ENCODE measurements around the gene CXCL14.

GRCh38 chr5:135593141-135593540 is 14.3 kb upstream of the CXCL14 start:
- TF ChIP-seq, protein P1, sequence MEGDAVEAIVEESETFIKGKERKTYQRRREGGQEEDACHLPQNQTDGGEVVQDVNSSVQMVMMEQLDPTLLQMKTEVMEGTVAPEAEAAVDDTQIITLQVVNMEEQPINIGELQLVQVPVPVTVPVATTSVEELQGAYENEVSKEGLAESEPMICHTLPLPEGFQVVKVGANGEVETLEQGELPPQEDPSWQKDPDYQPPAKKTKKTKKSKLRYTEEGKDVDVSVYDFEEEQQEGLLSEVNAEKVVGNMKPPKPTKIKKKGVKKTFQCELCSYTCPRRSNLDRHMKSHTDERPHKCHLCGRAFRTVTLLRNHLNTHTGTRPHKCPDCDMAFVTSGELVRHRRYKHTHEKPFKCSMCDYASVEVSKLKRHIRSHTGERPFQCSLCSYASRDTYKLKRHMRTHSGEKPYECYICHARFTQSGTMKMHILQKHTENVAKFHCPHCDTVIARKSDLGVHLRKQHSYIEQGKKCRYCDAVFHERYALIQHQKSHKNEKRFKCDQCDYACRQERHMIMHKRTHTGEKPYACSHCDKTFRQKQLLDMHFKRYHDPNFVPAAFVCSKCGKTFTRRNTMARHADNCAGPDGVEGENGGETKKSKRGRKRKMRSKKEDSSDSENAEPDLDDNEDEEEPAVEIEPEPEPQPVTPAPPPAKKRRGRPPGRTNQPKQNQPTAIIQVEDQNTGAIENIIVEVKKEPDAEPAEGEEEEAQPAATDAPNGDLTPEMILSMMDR (IDR thresholded peaks at IDR 0.05): no peak
- TF ChIP-seq POLR2A (IDR thresholded peaks at IDR 0.05): no peak

All from adrenal gland (tissue), 5 donors.